Astrocyte (in vitro differentiated cells and primary cell): ENCODE measurements around the gene RNLS.

Source experiments
- CTCF ChIP-seq: IDR thresholded peaks from 2 replicates; pipeline ENCODE4 v1.5.1; 2011; ENCODE audit warnings: low read depth, mild to moderate bottlenecking, inconsistent platforms, low read length, moderate library complexity; ENCODE audit not compliant: insufficient read depth
- EZH2 ChIP-seq: IDR thresholded peaks from 2 replicates; pipeline ENCODE4 v1.6.1; 2012; ENCODE audit warnings: mild to moderate bottlenecking, low read length, inconsistent platforms; ENCODE audit not compliant: insufficient read depth

- no peak for TF ChIP-seq EZH2
- TF ChIP-seq CTCF = no peak
Observed at GRCh38 chr10:88431103-88431502, 152.0 kb downstream of the RNLS start.
